GM23338 (cell line): ENCODE measurements around the gene RPH3AL. TPM values are rescaled to one million over a fixed set of nuclear protein-coding genes. Genes with fewer than 3 reads are reported as not detected.
A peak's percentile ranks its signal among the peaks of the same experiment; 100 is the strongest.

Experiments used
- ATAC-seq: fragments of 200-7000 bp; cut with Tn5 transposase; 3 replicates; pipeline ENCODE4 v1.9.1; 2020
- DNase-seq: peaks from one replicate; pipeline ENCODE4 v3.0.0-alpha.2; 2015; ENCODE audit warnings: low spot score
- H2AFZ ChIP-seq: fragments of 200-600 bp; sonication (generic); 2 replicates; pipeline ENCODE4 v1.8.0; 2016; ENCODE audit warnings: antibody characterized with exemption, mild to moderate bottlenecking, moderate library complexity
- H3F3A ChIP-seq: fragments of 200-600 bp; sonication (generic); replicated peaks from 2 replicates; pipeline ENCODE4 v1.8.0; 2017; ENCODE audit warnings: antibody characterized with exemption, mixed run types, low read depth
- H3K27ac ChIP-seq: fragments of 200-600 bp; sonication (generic); 2 replicates; pipeline ENCODE4 v1.6.1; 2016; ENCODE audit warnings: low read depth
- H3K27me3 ChIP-seq: fragments of 200-600 bp; sonication (generic); 2 replicates; pipeline ENCODE4 v1.8.0; 2016; ENCODE audit warnings: mild to moderate bottlenecking, mixed run types, moderate library complexity; ENCODE audit not compliant: insufficient read depth
- H3K36me3 ChIP-seq: fragments of 200-600 bp; sonication (generic); 2 replicates; pipeline ENCODE4 v1.8.0; 2016; ENCODE audit warnings: mild to moderate bottlenecking; ENCODE audit not compliant: insufficient read depth
- H3K4me1 ChIP-seq: fragments of 200-600 bp; sonication (generic); 2 replicates; pipeline ENCODE4 v1.8.0; 2016; ENCODE audit warnings: mild to moderate bottlenecking, moderate library complexity; ENCODE audit not compliant: insufficient read depth
- H3K4me2 ChIP-seq: fragments of 200-600 bp; sonication (generic); 2 replicates; pipeline ENCODE4 v1.7.1; 2017; ENCODE audit warnings: mixed run types
- H3K4me3 ChIP-seq: fragments of 200-600 bp; sonication (generic); 2 replicates; pipeline ENCODE4 v1.6.1; 2016; ENCODE audit warnings: mixed run types
- H3K79me2 ChIP-seq: fragments of 200-600 bp; sonication (generic); replicated peaks from 2 replicates; pipeline ENCODE4 v1.8.0; 2017; ENCODE audit warnings: mild to moderate bottlenecking; ENCODE audit not compliant: insufficient read depth
- H3K9me2 ChIP-seq: fragments of 200-600 bp; sonication (generic); 2 replicates; pipeline ENCODE4 v1.8.0; 2017; ENCODE audit not compliant: insufficient read depth
- H4K20me1 ChIP-seq: fragments of 200-600 bp; sonication (generic); replicated peaks from 2 replicates; pipeline ENCODE4 v1.8.0; 2017; ENCODE audit warnings: mild to moderate bottlenecking; ENCODE audit not compliant: insufficient read depth
- H3K27ac Mint-ChIP-seq: 2 replicates; pipeline ENCODE4 v1.8.0; 2020; ENCODE audit warnings: inconsistent platforms, mild to moderate bottlenecking, moderate library complexity, mixed read lengths
- H3K27me3 Mint-ChIP-seq: 3 replicates; pipeline ENCODE4 v1.8.0; 2022; ENCODE audit warnings: low read depth, mild to moderate bottlenecking, moderate library complexity, mixed read lengths, inconsistent platforms; ENCODE audit not compliant: insufficient read depth, poor library complexity
- H3K36me3 Mint-ChIP-seq: 3 replicates; pipeline ENCODE4 v1.8.0; 2021; ENCODE audit warnings: low read depth, mild to moderate bottlenecking, inconsistent platforms, moderate library complexity, mixed read lengths
- H3K4me1 Mint-ChIP-seq: 3 replicates; pipeline ENCODE4 v1.8.0; 2020; ENCODE audit warnings: mild to moderate bottlenecking, inconsistent platforms, mixed read lengths
- H3K4me3 Mint-ChIP-seq: 3 replicates; pipeline ENCODE4 v1.8.0; 2021; ENCODE audit warnings: moderate library complexity, mild to moderate bottlenecking, inconsistent platforms, mixed read lengths
- H3K9me3 Mint-ChIP-seq: 3 replicates; pipeline ENCODE4 v1.8.0; 2020; ENCODE audit warnings: moderate library complexity, mild to moderate bottlenecking, inconsistent platforms, mixed read lengths
- CREB1 ChIP-seq: fragments of 250-450 bp; sonication (Bioruptor Pico); IDR thresholded peaks from 2 replicates; pipeline ENCODE4 v1.5.0; 2020; ENCODE audit warnings: low read depth, mild to moderate bottlenecking, moderate library complexity
- CTCF ChIP-seq, 2 experiments: fragments of 200-600 bp in 1 of 2; sonication (generic) in 1 of 2; conservative IDR thresholded peaks; 2 replicates each; pipeline versions ENCODE4 v1.5.1 to v1.6.1; 2016 to 2017; ENCODE audit warnings: antibody characterized with exemption in 2 of 2, low read depth in 2 of 2, mild to moderate bottlenecking in 2 of 2, moderate library complexity in 1 of 2
- EZH2phosphoT487 ChIP-seq: fragments of 200-600 bp; sonication (generic); IDR thresholded peaks from one replicate; pipeline ENCODE4 v1.8.1; 2018; ENCODE audit warnings: antibody characterized with exemption; ENCODE audit not compliant: unreplicated experiment
- JUNB ChIP-seq: IDR thresholded peaks from one replicate; pipeline ENCODE4 v1.6.1; 2016; ENCODE audit warnings: antibody characterized with exemption; ENCODE audit not compliant: unreplicated experiment
- NANOG ChIP-seq: IDR thresholded peaks from 2 replicates; pipeline ENCODE4 v1.6.1; 2016; ENCODE audit warnings: antibody characterized with exemption, borderline replicate concordance
- POLR2AphosphoS5 ChIP-seq: IDR thresholded peaks from 2 replicates; pipeline ENCODE4 v1.6.1; 2016; ENCODE audit warnings: antibody characterized with exemption, low read depth
- REST ChIP-seq: IDR thresholded peaks from one replicate; pipeline ENCODE4 v1.6.1; 2018; ENCODE audit warnings: antibody characterized with exemption; ENCODE audit not compliant: unreplicated experiment
- STAT1 ChIP-seq: IDR thresholded peaks from one replicate; pipeline ENCODE4 v1.6.1; 2016; ENCODE audit warnings: antibody characterized with exemption; ENCODE audit not compliant: unreplicated experiment
- ZNF331 ChIP-seq: fragments of 250-450 bp; sonication (Bioruptor Pico); IDR thresholded peaks from 2 replicates; pipeline ENCODE4 v1.5.0; 2020; ENCODE audit warnings: low read depth, mild to moderate bottlenecking, moderate library complexity
- ZNF462 ChIP-seq: fragments of 250-450 bp; sonication (Bioruptor Pico); IDR thresholded peaks from 2 replicates; pipeline ENCODE4 v1.5.0; 2020; ENCODE audit warnings: mild to moderate bottlenecking, moderate library complexity
- polyA plus RNA-seq: library from polyadenylated mRNA; unstranded; fragments of >200 nt; fragmentation: Nextera tagmentation; extraction: Ambion mirVana; gene quantifications from 2 replicates; pipeline ENCODE4 v1.2.1, GENCODE V29; 2016
- total RNA-seq: library from RNA; depleted of rRNA; stranded (reverse); fragments of >200 nt; shearing (Covaris generic); gene quantifications from 2 replicates; pipeline ENCODE4 v1.2.3, GENCODE V29; 2014

The RPH3AL gene
- total and polyA plus RNA-seq, 2 experiments from 2014 or later: 2.7 to 6.3 TPM

- H3K27ac Mint-ChIP-seq: 0 out of 2 replicates have a peak overlapping the region, but pooled peaks have one; percentile 74
- Histone ChIP-seq H3K4me3 (peak overlapping the region; percentile 38; the same call in 1 of the 2 replicates), H3K79me2 (no peaks in the 10 kb centered on the region), H3K27me3 (peaks cover 5% of the 10 kb centered on the region; the same call in 1 of the 2 replicates), H3F3A (peaks cover 11% of the 10 kb centered on the region; the same call in 1 of the 2 replicates), H2AFZ (no peak overlapping the region), H3K9me2 (no peaks in the 10 kb centered on the region), H3K27ac (peak overlapping the region; percentile 81), H3K36me3 (no peaks in the 10 kb centered on the region), H4K20me1 (no peaks in the 10 kb centered on the region), H3K4me1 (peaks cover 24% of the 10 kb centered on the region), H3K4me2 (peak overlapping the region; percentile 61)
- ATAC-seq (peak; percentile 88), DNase-seq (peak; percentile 40)
- H3K9me3 Mint-ChIP-seq: peaks cover 49% of the 10 kb centered on the region
- H3K4me1 Mint-ChIP-seq: peaks cover 34% of the 10 kb centered on the region
- peak overlapping the region; percentile 48 for H3K4me3 Mint-ChIP-seq
- TF ChIP-seq ZNF462 (CRISPR knock-in tag) (no peak), STAT1 (no peak), POLR2AphosphoS5 (no peak; the same call in 1 of the 2 replicates), ZNF331 (no peak), REST (no peak), JUNB (no peak), EZH2phosphoT487 (no peak), CREB1 (CRISPR knock-in tag) (no peak), CTCF (conservative IDR thresholded peaks at IDR 0.05; ENCODE audit: low read depth in 2 of 2) (no peak), NANOG (no peak)
- H3K27me3 Mint-ChIP-seq: peaks cover 10% of the 10 kb centered on the region
- H3K36me3 Mint-ChIP-seq: peaks cover 43% of the 10 kb centered on the region
Measured at GRCh38 chr17:260031-260791, 92.4 kb downstream of the RPH3AL start.
